ENCODE results near the gene PVALEF. TPM values are rescaled to one million over a fixed set of nuclear protein-coding genes. Genes with fewer than 3 reads are reported as not detected.

Gene PVALEF
- total and polyA plus RNA-seq, 2 of the 8 experiments (the other 6 are each of a cell fraction or from before 2014, with no cell fraction given), result 0.03 TPM; not detected in 1

DNA sequence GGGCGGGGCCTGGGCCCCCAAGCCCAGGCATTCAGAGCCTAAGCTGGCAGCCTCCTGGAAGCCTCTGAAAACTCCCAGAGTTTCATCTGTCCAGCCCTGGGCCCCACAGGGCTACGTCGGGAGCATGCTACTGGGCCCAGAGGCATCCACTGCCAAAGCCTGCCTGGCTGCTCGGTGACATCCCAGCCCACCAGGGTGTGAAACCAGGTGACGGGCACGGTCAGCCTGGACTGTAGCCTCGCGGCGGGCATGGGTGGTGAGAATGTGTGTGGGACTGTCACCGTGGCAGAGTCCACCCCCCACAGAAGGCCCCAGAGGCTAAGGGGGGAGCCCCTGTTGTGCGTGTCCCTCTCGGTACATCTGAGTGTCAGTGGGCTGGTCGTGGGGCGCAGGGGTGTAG, 26.3 kb downstream of the PVALEF start (continued):
- TF ChIP-seq, protein P1, sequence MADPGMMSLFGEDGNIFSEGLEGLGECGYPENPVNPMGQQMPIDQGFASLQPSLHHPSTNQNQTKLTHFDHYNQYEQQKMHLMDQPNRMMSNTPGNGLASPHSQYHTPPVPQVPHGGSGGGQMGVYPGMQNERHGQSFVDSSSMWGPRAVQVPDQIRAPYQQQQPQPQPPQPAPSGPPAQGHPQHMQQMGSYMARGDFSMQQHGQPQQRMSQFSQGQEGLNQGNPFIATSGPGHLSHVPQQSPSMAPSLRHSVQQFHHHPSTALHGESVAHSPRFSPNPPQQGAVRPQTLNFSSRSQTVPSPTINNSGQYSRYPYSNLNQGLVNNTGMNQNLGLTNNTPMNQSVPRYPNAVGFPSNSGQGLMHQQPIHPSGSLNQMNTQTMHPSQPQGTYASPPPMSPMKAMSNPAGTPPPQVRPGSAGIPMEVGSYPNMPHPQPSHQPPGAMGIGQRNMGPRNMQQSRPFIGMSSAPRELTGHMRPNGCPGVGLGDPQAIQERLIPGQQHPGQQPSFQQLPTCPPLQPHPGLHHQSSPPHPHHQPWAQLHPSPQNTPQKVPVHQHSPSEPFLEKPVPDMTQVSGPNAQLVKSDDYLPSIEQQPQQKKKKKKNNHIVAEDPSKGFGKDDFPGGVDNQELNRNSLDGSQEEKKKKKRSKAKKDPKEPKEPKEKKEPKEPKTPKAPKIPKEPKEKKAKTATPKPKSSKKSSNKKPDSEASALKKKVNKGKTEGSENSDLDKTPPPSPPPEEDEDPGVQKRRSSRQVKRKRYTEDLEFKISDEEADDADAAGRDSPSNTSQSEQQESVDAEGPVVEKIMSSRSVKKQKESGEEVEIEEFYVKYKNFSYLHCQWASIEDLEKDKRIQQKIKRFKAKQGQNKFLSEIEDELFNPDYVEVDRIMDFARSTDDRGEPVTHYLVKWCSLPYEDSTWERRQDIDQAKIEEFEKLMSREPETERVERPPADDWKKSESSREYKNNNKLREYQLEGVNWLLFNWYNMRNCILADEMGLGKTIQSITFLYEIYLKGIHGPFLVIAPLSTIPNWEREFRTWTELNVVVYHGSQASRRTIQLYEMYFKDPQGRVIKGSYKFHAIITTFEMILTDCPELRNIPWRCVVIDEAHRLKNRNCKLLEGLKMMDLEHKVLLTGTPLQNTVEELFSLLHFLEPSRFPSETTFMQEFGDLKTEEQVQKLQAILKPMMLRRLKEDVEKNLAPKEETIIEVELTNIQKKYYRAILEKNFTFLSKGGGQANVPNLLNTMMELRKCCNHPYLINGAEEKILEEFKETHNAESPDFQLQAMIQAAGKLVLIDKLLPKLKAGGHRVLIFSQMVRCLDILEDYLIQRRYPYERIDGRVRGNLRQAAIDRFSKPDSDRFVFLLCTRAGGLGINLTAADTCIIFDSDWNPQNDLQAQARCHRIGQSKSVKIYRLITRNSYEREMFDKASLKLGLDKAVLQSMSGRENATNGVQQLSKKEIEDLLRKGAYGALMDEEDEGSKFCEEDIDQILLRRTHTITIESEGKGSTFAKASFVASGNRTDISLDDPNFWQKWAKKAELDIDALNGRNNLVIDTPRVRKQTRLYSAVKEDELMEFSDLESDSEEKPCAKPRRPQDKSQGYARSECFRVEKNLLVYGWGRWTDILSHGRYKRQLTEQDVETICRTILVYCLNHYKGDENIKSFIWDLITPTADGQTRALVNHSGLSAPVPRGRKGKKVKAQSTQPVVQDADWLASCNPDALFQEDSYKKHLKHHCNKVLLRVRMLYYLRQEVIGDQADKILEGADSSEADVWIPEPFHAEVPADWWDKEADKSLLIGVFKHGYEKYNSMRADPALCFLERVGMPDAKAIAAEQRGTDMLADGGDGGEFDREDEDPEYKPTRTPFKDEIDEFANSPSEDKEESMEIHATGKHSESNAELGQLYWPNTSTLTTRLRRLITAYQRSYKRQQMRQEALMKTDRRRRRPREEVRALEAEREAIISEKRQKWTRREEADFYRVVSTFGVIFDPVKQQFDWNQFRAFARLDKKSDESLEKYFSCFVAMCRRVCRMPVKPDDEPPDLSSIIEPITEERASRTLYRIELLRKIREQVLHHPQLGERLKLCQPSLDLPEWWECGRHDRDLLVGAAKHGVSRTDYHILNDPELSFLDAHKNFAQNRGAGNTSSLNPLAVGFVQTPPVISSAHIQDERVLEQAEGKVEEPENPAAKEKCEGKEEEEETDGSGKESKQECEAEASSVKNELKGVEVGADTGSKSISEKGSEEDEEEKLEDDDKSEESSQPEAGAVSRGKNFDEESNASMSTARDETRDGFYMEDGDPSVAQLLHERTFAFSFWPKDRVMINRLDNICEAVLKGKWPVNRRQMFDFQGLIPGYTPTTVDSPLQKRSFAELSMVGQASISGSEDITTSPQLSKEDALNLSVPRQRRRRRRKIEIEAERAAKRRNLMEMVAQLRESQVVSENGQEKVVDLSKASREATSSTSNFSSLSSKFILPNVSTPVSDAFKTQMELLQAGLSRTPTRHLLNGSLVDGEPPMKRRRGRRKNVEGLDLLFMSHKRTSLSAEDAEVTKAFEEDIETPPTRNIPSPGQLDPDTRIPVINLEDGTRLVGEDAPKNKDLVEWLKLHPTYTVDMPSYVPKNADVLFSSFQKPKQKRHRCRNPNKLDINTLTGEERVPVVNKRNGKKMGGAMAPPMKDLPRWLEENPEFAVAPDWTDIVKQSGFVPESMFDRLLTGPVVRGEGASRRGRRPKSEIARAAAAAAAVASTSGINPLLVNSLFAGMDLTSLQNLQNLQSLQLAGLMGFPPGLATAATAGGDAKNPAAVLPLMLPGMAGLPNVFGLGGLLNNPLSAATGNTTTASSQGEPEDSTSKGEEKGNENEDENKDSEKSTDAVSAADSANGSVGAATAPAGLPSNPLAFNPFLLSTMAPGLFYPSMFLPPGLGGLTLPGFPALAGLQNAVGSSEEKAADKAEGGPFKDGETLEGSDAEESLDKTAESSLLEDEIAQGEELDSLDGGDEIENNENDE (IDR thresholded peaks at IDR 0.05; ENCODE audit: insufficient replicate concordance, low read length), result no peak
- TF ChIP-seq NANOG (IDR thresholded peaks at IDR 0.05; ENCODE audit: insufficient read depth, low read depth, low read length, poor library complexity, severe bottlenecking), result no peak
- TF ChIP-seq SAP30 (IDR thresholded peaks at IDR 0.05; ENCODE audit: insufficient read depth, insufficient replicate concordance, low read length), result no peak
- TF ChIP-seq TAF1 (IDR thresholded peaks at IDR 0.05; ENCODE audit: low read depth, low read length), result no peak
